ENCODE results near the gene SESTD1. TPM values are rescaled to one million over a fixed set of nuclear protein-coding genes. Genes with fewer than 3 reads are reported as not detected.
A peak's percentile ranks its signal among the peaks of the same experiment; 100 is the strongest.

The SESTD1 gene
- total RNA-seq, 1 experiment from 2014 or later = 26.6 TPM

DNA sequence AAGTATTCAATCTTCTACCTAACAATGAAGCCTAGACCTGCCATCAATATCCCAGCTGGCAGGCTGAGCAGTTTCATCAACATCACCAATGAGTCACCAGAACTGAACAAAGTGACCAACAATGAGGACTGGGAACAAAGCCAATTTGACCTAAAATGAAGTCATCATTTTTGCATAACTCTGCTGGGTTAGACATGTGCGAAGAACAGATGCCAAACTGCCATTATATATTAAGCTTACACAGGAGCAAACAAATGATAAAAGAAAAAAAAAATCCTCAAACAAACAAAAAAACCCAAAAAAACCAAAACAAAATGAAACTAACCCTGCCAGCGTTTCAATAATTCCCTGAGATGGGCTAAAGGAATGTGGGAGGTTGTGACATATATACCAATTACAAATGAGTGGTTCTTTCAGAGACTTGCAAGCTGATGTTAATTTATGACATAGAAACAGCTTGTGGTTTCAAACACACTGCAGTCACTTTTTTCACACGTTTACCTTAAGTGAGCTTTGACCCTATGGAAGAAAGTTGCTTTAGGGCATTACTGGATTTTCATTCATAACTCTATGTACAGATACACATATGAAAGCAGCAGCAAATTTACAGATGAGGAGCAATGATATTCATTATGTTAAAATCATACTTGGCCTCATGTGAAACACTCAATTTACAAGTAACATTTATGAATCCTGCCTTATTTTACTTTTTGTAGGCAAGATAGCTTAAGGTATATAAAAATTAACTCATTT, 157.8 kb downstream of the SESTD1 start (continued):
- TF ChIP-seq EZH2 (IDR thresholded peaks at IDR 0.05) (no peak), POLR2A (IDR thresholded peaks at IDR 0.05; ENCODE audit: borderline replicate concordance, extremely low read depth, insufficient read depth, insufficient read length) (no peak), ZFX (IDR thresholded peaks at IDR 0.05) (no peak), ZNF274 (IDR thresholded peaks at IDR 0.05; ENCODE audit: low read depth, low read length) (no peak), MAX (IDR thresholded peaks at IDR 0.05) (peak; percentile 66), TCF7L2 (IDR thresholded peaks at IDR 0.05; ENCODE audit: borderline replicate concordance, extremely low read depth, insufficient read depth, insufficient read length) (peak; percentile 40), YY1 (IDR thresholded peaks at IDR 0.05; ENCODE audit: extremely low read depth, insufficient replicate concordance, low read depth, low read length) (no peak), SIN3A (IDR thresholded peaks at IDR 0.05; ENCODE audit: low read depth) (peak; percentile 51; the same call in 1 of the 2 replicates), CTCF (IDR thresholded peaks at IDR 0.05 in 2 of 3, conservative IDR thresholded peaks at IDR 0.05 in 1 of 3; ENCODE audit: borderline replicate concordance in 1 of 3, insufficient read depth in 1 of 3, low read depth in 2 of 3, low read length in 2 of 3) (no peak), POLR2AphosphoS5 (IDR thresholded peaks at IDR 0.05; ENCODE audit: low read depth, low read length) (peak; percentile 54; the same call in 1 of the 2 replicates), EZH2phosphoT487 (IDR thresholded peaks at IDR 0.05; ENCODE audit: borderline replicate concordance) (no peak), JUND (IDR thresholded peaks at IDR 0.05) (peak; percentile 87), ATF3 (IDR thresholded peaks at IDR 0.05) (peak; percentile 91)

Measured in HCT116 (cell line).